Subcutaneous abdominal adipose tissue (tissue), 5 donors: ENCODE data around the gene UBA52.
A peak's percentile ranks its signal among the peaks of the same experiment; 100 is the strongest.

ENCODE experiments used
- H3K27ac ChIP-seq: one replicate; pipeline ENCODE4 v1.7.0; 2013; ENCODE audit warnings: low read depth, mild to moderate bottlenecking, inconsistent platforms, low read length, moderate library complexity
- H3K27me3 ChIP-seq, 5 donors: one replicate each; pipeline ENCODE4 v1.7.0; 2013; ENCODE audit warnings: low read length in 5 of 5, inconsistent platforms in 1 of 5; ENCODE audit not compliant: control insufficient read depth in 5 of 5, insufficient read depth in 4 of 5
- H3K36me3 ChIP-seq, 5 donors: one replicate each; pipeline ENCODE4 v1.7.0; 2013; ENCODE audit warnings: low read length in 5 of 5; ENCODE audit not compliant: control insufficient read depth in 5 of 5, insufficient read depth in 5 of 5
- H3K4me1 ChIP-seq, 5 donors: one replicate each; pipeline ENCODE4 v1.7.0; 2013; ENCODE audit warnings: low read length in 5 of 5, mild to moderate bottlenecking in 3 of 5, moderate library complexity in 1 of 5; ENCODE audit not compliant: control insufficient read depth in 5 of 5, insufficient read depth in 5 of 5
- H3K4me3 ChIP-seq, 5 donors: one replicate each; pipeline ENCODE4 v1.7.0; 2013; ENCODE audit warnings: low read length in 5 of 5, low read depth in 1 of 5
- H3K9ac ChIP-seq, 5 donors: one replicate each; pipeline ENCODE4 v1.7.0; 2013; ENCODE audit warnings: low read length in 5 of 5, mild to moderate bottlenecking in 4 of 5, moderate library complexity in 3 of 5
- H3K9me3 ChIP-seq, 5 donors: one replicate each; pipeline ENCODE4 v1.7.0; 2013; ENCODE audit warnings: low read length in 5 of 5; ENCODE audit not compliant: control insufficient read depth in 5 of 5
- donor health status: healthy.
- donor health status: healthy.
- donor health status: healthy.
- donor health status: healthy.
- donor health status: healthy.

UBA52 gene

GRCh38 chr19:18577365-18577914 lies 5.8 kb downstream of the UBA52 start:
- Histone ChIP-seq H3K4me3 (no peak overlapping the region), H3K9ac (no peak overlapping the region), H3K4me1 (peaks cover 9 to 14% (median 10%) of the 10 kb centered on the region in 5 donors), H3K27me3 (no peaks in the 10 kb centered on the region), H3K27ac (no peak overlapping the region), H3K9me3 (no peaks in the 10 kb centered on the region), H3K36me3 (peaks cover 0 to 50% (median 45%) of the 10 kb centered on the region in 5 donors)

DNA sequence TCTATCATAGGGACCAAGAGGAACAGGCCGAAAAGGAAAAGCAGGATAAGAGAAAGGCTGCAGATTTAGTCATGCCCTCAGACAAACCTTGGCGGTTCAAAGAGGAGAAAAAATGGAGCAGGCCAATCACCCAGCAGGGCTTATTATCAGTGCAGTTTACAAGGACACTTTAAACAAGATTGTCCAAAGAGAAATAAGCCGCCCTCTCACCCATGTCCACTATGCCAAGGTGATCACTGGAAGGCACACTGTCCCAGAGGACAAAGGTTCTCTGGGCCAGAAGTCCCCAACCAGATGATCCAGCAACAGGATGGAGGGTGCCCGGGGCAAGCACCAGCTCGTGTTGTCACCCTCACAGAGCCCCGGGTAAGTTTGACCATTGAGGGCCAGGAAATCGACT lies 8.7 kb downstream of the UBA52 start:
- peaks cover 0 to 27% (median 23%) of the 10 kb centered on the region in 5 donors for H3K36me3 ChIP-seq
- H3K4me3 ChIP-seq = no peak overlapping the region
- no peak overlapping the region for H3K27ac ChIP-seq
- no peaks in the 10 kb centered on the region for H3K4me1 ChIP-seq
- H3K9me3 ChIP-seq = no peaks in the 10 kb centered on the region
- H3K27me3 ChIP-seq = no peaks in the 10 kb centered on the region
- H3K9ac ChIP-seq = no peak overlapping the region

DNA sequence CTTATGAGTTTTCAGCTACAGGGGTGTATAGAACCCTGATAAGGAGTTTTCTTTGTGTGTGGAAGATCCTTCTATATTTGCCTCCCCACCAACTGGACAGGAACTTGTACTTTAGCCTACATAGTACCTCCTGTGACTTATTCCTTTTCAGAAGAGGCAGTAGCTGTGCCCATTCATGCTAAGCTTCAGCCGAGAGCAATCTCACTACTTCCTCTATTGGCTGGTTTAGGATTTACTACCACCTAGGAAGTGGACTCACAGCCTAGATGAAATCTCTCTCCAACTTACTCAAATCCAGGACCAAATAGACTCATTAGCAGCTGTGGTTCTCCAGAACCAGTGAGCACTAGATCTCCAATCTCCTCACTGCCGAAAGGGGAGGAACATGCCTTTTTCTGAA lies 14.6 kb downstream of the UBA52 start:
- Histone ChIP-seq H3K27me3 (no peaks in the 10 kb centered on the region), H3K9me3 (no peaks in the 10 kb centered on the region), H3K4me1 (peaks cover 0 to 32% (median 27%) of the 10 kb centered on the region in 5 donors), H3K27ac (no peak overlapping the region), H3K36me3 (peaks cover 0 to 7% (median 7%) of the 10 kb centered on the region in 5 donors), H3K4me3 (no peak overlapping the region), H3K9ac (no peak overlapping the region)

DNA sequence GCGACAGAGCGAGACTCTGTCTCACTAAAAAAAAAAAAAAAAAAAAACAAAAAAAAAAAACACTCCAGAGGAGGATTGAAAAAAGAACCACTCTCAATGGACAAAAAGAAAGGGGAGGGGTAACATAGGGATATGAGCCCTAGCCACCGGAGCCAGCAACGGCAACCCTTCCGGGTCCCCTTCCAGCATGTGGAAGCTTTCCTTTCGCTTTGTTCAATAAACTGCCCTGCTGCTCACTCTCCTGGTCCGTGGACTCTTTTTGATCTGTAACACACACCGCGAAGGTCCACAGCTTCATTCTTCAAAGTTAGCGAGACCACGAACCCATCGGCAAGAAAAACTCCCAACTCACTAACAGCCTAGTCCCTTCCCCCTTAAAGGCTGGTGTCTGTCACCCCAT lies 15.9 kb downstream of the UBA52 start:
- peak overlapping the region in 2 of 5 donors; percentile 23 to 71 for H3K9ac ChIP-seq
- H3K27me3 ChIP-seq = no peaks in the 10 kb centered on the region
- no peak overlapping the region for H3K27ac ChIP-seq
- peaks cover 0 to 42% (median 34%) of the 10 kb centered on the region in 5 donors for H3K4me1 ChIP-seq
- no peaks in the 10 kb centered on the region for H3K9me3 ChIP-seq
- peaks cover 0 to 10% (median 7%) of the 10 kb centered on the region in 5 donors for H3K36me3 ChIP-seq
- no peak overlapping the region for H3K4me3 ChIP-seq

GRCh38 chr19:18587962-18588610 lies 16.4 kb downstream of the UBA52 start:
- H3K4me3 ChIP-seq = peak overlapping the region; percentile 65 to 91 (median 81)
- peaks cover 0 to 10% (median 7%) of the 10 kb centered on the region in 5 donors for H3K36me3 ChIP-seq
- H3K9ac ChIP-seq = peak overlapping the region in 4 of 5 donors; percentile 69 to 81 (median 70)
- no peaks in the 10 kb centered on the region for H3K9me3 ChIP-seq
- H3K27me3 ChIP-seq = no peaks in the 10 kb centered on the region
- peak overlapping the region; percentile 81 for H3K27ac ChIP-seq
- peaks cover 0 to 42% (median 34%) of the 10 kb centered on the region in 5 donors for H3K4me1 ChIP-seq

- Histone ChIP-seq H3K4me3 (peak within 1 kb of the TSS; percentile 74 to 91 (median 81)), H3K27me3 (no peaks in the 10 kb centered on the region), H3K27ac (peak within 1 kb of the TSS; percentile 81), H3K9ac (peak within 1 kb of the TSS in 4 of 5 donors; percentile 69 to 81 (median 70)), H3K4me1 (peaks cover 0 to 45% (median 35%) of the 10 kb centered on the region in 5 donors), H3K9me3 (no peaks in the 10 kb centered on the region), H3K36me3 (peaks cover 0 to 10% (median 7%) of the 10 kb centered on the region in 5 donors)
Measured at GRCh38 chr19:18588611-18589379, 17.1 kb downstream of the UBA52 start, which contains the start of gene REX1BD. REX1BD (plus strand) TSS chr19:18588798; CDS start chr19:18588802, 4 bp downstream.

DNA sequence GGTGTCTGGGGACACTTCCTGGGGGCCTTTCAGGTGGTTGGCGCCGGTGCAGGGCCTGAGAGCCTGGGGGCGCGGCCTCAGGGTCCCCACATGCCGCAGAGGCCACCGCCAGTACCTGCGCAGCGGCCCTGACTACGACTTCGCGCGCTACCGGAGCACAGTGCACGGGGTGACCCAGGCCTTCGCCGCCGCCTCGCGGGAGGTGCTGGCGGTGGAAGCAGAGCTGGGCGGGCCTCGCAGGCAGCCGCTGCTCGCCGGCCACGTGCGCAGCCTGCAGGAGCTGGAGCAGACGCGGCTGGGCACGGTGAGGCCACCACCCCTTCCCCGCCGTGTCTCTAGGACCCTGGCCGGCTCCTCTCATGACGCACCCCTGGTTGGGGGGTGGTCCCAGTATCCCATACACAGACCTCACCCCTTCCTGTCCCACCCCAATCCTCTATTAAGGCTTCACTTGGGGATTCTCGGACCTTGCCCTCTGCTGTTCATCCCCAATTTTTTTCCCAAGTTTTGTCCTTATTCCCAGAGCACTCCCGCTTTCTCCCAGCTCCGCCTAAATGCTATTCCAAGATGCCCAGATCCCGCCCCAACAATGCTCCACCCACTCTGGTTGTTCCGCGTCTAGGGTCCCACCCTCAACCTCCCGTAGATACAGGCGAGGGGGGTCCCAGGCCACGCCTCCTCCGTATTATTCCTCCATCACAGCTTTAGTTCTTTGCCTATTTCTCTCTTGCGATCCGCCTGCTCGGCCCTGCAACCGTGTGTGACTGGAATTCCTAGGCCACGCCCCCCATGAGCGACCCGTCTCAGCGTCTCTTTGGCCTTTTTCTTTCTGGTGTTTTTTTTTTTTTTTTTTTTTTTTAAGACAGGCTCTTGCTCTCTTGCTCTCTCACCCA lies 18.0 kb downstream of the UBA52 start:
- Histone ChIP-seq H3K4me1 (peaks cover 0 to 51% (median 41%) of the 10 kb centered on the region in 5 donors), H3K9me3 (no peaks in the 10 kb centered on the region), H3K36me3 (peaks cover 0 to 10% (median 7%) of the 10 kb centered on the region in 5 donors), H3K9ac (peak overlapping the region in 4 of 5 donors; percentile 69 to 81 (median 70)), H3K27ac (peak overlapping the region; percentile 81), H3K27me3 (no peaks in the 10 kb centered on the region), H3K4me3 (peak overlapping the region; percentile 74 to 91 (median 81))

DNA sequence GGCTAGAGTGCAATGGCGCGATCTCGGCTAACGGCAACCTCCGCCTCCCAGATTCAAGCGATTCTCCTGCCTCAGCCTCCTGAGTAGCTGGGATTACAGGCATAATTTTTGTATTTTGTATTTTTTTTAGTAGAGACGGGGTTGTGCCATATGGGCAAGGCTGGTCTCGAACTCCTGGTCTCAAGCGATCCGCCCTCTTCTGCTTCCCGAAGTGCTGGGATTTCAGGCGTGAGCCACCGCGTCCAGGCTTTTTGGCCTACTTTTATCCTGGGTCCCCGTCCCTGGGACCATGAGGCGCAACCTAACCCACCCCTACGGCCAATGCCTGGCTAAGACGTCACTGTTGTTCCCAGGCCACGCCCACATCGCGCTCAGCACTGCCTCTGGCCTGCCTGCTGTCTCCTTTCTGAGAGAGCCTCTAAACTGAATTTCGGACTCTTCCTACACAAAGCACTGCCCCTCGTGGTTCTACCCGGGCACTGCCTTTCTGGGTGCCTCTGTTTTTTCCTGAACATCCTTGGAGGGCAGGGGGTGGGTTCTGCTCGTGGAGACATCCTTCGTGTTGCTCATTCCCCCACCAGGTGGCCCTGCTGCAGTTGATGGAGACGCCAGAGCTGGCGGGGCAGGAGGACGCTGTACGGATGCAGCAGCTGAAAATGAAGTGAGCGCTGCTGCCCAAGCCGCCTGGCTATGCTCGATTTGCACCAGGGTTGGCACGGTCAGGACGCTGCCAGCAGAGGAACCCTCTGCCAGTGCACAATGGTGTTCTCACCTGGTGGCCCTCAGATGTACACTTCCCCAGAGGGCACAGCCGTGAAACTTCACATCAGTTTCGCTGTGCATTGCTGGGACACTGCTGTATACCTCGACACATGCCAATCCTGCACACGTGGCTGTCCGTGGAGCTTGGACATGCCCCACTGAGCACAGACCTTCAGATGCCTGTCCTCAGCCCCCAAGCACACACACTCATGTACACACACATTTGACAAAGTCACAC lies 18.9 kb downstream of the UBA52 start:
- peaks cover 0 to 4% (median 0%) of the 10 kb centered on the region in 5 donors for H3K27me3 ChIP-seq
- H3K4me3 ChIP-seq = peak overlapping the region in 1 of 5 donors; percentile 44
- H3K9me3 ChIP-seq = no peaks in the 10 kb centered on the region
- peaks cover 0 to 57% (median 47%) of the 10 kb centered on the region in 5 donors for H3K4me1 ChIP-seq
- no peak overlapping the region for H3K9ac ChIP-seq
- H3K27ac ChIP-seq = no peak overlapping the region
- H3K36me3 ChIP-seq = peaks cover 0 to 10% (median 7%) of the 10 kb centered on the region in 5 donors
